ENCODE data around the gene IRAK2.
"Not testable (repeated sequence)": the region's sequence is repeated elsewhere in the genome, so short reads cannot be mapped to it uniquely, and the experiment has no call there.

IRAK2 gene

DNA sequence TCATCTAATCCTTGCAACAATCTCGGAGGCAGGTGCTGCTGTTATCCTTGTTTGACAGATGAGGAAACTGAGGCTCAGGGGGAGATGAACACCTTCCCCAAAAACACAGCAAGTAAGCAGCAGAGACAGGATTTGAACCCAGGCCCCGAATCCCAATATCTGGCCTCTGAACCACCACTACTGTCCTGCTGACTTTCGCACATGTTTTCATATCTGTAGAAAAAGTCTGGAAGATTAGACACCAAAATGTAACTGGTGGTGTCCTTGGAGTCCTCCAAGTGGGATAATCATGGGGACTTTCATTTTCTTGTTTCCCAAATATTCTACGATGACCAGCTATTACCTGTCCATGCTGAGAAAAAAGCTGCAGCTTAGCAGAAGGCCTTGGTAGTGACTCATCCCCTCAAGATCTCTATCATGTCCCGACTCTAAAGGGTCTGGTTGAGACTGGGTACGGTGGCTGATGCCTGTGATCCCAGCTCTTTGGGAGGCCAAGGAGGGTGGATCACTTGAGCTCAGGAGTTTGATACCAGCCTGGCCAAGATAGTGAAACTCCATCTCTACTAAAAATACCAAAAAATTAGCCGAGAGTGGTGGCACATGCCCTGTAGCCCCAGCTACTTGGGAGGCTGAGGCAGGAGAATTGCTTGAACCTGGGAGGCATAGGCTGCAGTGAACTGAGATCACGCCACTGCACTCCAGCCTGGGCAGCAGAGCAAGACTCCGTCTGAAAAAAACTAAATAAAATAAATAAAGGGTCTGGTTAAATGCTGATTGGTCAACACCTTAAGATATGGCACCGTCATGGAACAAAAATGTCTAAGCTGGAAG lies 8.6 kb downstream of the IRAK2 start:
- DNase-seq (ENCODE audit: low spot score), result no peak
- Histone ChIP-seq H3K27ac (peak overlapping the region; percentile 85 to 87), H3K4me3 (peak overlapping the region; percentile 43)
- TF ChIP-seq, protein P1, sequence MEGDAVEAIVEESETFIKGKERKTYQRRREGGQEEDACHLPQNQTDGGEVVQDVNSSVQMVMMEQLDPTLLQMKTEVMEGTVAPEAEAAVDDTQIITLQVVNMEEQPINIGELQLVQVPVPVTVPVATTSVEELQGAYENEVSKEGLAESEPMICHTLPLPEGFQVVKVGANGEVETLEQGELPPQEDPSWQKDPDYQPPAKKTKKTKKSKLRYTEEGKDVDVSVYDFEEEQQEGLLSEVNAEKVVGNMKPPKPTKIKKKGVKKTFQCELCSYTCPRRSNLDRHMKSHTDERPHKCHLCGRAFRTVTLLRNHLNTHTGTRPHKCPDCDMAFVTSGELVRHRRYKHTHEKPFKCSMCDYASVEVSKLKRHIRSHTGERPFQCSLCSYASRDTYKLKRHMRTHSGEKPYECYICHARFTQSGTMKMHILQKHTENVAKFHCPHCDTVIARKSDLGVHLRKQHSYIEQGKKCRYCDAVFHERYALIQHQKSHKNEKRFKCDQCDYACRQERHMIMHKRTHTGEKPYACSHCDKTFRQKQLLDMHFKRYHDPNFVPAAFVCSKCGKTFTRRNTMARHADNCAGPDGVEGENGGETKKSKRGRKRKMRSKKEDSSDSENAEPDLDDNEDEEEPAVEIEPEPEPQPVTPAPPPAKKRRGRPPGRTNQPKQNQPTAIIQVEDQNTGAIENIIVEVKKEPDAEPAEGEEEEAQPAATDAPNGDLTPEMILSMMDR (IDR thresholded peaks at IDR 0.05), result no peak

DNA sequence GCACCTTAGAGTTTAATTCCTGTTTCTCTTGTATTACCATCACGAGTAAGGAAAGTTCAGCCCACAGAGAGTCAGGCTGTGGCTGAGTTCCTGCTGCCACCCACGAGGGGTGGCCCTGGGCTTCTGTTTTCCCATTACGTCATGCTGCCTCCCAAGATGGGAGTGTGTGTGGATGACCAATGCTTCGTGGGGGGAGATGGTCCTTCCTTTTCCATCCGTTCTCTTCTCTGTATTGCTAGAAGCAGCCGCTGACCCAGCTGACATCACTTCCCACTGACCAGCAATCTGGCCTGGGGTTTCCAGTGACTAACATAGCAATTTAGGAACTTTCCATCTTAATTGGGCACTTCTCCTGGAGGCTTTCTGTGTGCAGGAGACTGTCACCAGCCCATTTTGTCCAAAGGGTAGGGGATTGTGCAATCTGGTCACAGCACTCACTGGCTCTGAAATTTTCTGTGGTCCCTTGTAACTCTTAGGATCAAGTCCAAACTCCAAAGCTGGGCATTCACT lies 9.3 kb downstream of the IRAK2 start:
- DNase-seq (ENCODE audit: low spot score), result peak; percentile 95
- peak overlapping the region; percentile 43 for H3K4me3 ChIP-seq
- TF ChIP-seq, protein P1 (IDR thresholded peaks at IDR 0.05), result no peak
- peak overlapping the region; percentile 85 to 87 for H3K27ac ChIP-seq

DNA sequence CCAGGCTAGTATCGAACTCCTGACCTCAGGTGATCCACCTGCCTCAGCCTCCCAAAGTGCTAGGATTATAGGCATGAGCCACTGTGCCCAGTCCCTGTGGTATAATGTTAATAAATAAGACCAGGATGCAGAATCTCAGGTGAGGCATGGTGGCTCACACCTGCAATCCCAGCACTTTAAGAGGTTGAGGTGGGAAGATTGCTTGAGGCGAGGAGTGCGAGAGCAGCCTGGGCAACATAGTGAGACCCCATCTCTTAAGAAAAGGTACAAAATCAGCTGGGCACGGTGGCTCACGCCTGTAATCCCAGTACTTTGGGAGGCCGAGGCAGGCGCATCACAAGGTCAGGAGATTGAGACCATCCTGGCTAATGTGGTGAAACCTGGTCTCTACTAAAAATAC lies 10.6 kb downstream of the IRAK2 start:
- not testable (repeated sequence) for DNase-seq (ENCODE audit: low spot score); H3K4me3 ChIP-seq
- H3K27ac ChIP-seq, result peak overlapping the region in 1 of 2 donors; percentile 32

DNA sequence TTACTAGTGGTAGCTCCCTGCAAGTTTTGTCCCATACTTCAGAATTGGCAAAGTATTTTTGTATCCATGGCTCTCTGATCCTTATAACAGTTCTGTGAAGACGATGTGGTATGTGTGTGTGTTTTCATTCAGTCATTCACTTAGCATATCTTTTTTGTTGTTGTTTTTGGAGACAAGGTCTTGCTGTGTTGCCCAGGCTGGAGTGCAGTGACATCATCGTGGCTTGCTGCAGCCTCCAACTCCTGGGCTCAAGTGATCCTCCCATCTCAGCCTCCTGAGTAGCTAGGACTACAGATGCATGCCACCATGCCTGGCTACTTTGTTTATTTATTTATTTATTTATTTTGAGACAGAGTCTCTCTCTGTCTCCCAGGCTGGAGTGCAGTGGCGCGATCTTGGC lies 11.4 kb downstream of the IRAK2 start:
- not testable (repeated sequence) for H3K4me3 ChIP-seq; DNase-seq (ENCODE audit: low spot score); H3K27ac ChIP-seq

DNA sequence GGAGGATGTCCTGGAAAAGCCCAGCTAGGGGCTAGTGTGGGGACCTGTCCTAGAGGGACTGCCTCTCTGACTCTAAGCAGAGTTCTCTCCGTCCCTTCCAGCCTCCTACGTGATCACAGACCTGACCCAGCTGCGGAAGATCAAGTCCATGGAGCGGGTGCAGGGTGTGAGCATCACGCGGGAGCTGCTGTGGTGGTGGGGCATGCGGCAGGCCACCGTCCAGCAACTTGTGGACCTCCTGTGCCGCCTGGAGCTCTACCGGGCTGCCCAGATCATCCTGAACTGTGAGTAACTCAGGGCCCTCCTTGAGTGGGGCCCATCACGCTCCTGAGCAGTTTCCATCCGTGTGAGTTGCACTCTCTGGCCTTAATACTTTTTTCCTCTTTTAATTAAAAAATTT lies 13.0 kb downstream of the IRAK2 start:
- TF ChIP-seq, protein P1 (IDR thresholded peaks at IDR 0.05), result no peak
- H3K27ac ChIP-seq, result no peak overlapping the region
- H3K4me3 ChIP-seq, result no peak overlapping the region
- DNase-seq (ENCODE audit: low spot score), result no peak

DNA sequence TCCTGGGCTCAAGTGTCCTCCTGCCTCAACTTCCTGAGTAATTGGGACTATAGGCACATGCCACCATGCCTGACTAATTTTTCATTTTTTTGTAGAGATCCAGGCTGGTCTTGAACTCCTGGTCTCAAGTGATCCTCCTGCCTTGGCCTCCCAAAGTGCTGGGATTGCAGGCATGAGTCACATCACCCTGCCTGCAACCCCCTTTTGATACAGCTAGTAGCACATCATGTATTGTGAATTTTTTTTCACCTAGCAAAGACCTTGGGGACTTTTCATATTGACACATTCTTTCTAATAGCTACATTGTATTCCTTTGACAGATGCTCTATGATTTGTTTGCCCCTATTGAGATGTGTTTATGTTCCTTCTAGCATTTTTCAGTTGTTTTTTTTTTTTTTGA lies 14.2 kb downstream of the IRAK2 start:
- DNase-seq (ENCODE audit: low spot score), result no peak
- H3K27ac ChIP-seq, result no peak overlapping the region
- no peak overlapping the region for H3K4me3 ChIP-seq
- TF ChIP-seq, protein P1 (IDR thresholded peaks at IDR 0.05), result no peak

DNA sequence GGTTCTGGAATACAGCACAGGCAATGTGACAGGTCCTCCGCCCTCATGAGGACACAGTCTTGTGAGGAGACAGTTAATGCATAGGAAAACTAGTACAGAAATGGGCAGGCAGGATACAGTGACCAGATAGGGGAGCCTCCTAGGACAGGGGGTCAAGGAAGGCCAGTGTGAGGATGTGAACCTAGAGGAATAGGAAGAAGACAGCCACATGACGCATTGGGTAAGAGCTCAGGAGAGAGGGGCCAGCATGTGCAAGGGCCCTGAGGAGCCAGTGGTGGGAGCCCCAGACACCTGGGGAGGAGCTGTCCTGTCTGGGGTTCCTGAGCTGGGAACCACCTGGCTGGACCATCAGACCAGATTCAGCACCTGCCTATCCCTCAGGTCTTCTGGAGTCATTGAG lies 15.6 kb downstream of the IRAK2 start:
- TF ChIP-seq, protein P1 (IDR thresholded peaks at IDR 0.05), result no peak
- DNase-seq (ENCODE audit: low spot score), result no peak
- H3K27ac ChIP-seq, result no peak overlapping the region

DNA sequence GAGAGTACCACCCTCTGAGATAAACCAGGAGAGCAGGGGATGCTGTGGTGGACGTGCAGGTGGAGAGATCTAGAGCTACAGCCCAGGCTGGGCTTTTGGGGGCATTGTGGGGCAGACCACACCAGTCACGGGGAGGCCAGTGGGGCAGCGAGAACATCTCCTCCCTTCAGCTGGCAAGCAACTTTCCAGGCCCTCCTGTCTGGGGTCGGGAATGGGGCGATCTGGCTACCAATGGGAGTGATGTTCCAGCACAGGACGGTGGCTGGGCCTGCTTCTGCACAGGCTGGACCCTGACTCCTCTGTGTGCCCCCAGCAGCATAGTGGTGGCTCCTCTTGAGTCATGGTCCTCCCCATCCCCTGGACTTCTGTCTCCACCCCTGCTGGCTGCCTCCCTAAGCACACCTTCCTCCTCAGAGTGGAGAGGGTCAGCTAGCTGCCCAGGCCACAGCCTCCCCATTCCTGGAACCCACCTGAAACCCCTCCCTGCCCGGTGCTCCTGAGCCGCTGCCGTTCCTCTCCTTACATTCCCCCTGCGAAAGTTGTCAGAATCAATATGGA lies 16.1 kb downstream of the IRAK2 start:
- TF ChIP-seq, protein P1 (IDR thresholded peaks at IDR 0.05), result no peak
- DNase-seq (ENCODE audit: low spot score), result no peak
- Histone ChIP-seq H3K27ac (no peak overlapping the region), H3K4me3 (no peak overlapping the region)

More for the DNA sequence above, 15.6 kb downstream of the IRAK2 start:
- H3K4me3 ChIP-seq, result no peak overlapping the region
